Vagina (tissue), 2 donors: ENCODE results near the gene PLD1.

Experiments used
- CTCF ChIP-seq, 3 experiments: fragments of 450-650 bp in 2 of 3; fragments of 200-600 bp in 1 of 3; sonication (generic) in 1 of 3; IDR thresholded peaks; one replicate each; pipeline ENCODE4 v1.5.1; 2017 to 2019; ENCODE audit warnings: antibody characterized with exemption in 3 of 3, mild to moderate bottlenecking in 2 of 3, moderate library complexity in 2 of 3
- POLR2A ChIP-seq, 2 donors: fragments of 450-650 bp; IDR thresholded peaks; one replicate each; pipeline ENCODE4 v1.6.1; 2017; ENCODE audit warnings: antibody characterized with exemption in 2 of 2, mild to moderate bottlenecking in 2 of 2, moderate library complexity in 2 of 2
- POLR2AphosphoS5 ChIP-seq, 2 donors: sonication (generic); formaldehyde crosslinking; IDR thresholded peaks; one replicate each; pipeline ENCODE4 v1.9.0; 2017; ENCODE audit warnings: antibody characterized with exemption in 2 of 2, mild to moderate bottlenecking in 2 of 2, low read depth in 1 of 2; ENCODE audit not compliant: insufficient read depth in 1 of 2

DNA sequence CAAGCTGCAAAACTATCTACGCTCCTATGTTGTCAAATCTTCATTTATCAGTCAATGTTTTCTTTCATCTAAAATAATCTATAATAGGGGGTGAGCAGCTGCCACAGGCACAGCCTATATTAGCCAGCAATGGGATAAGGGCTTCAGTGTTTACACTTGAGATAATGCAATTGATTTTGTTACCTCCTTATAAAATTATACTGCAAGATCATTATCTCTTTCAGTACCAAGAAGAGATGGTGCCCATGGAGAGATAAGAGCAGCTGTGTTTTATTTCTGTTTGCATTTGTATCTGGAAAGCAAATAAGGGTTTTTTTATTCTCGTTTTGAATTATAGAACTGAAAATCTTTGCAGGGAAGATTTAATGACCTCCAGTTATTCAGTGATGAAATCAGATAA is 68.9 kb downstream of the PLD1 start:
- TF ChIP-seq CTCF (IDR thresholded peaks at IDR 0.05), result no peak
- no peak for TF ChIP-seq POLR2A (IDR thresholded peaks at IDR 0.05)
- TF ChIP-seq POLR2AphosphoS5 (IDR thresholded peaks at IDR 0.05; ENCODE audit: insufficient read depth in 1 of 2, low read depth in 1 of 2), result no peak
